Measurements from ENCODE around the gene HBA1.
"Not testable (repeated sequence)": the region's sequence is repeated elsewhere in the genome, so short reads cannot be mapped to it uniquely, and the experiment has no call there.

The HBA1 gene

DNA sequence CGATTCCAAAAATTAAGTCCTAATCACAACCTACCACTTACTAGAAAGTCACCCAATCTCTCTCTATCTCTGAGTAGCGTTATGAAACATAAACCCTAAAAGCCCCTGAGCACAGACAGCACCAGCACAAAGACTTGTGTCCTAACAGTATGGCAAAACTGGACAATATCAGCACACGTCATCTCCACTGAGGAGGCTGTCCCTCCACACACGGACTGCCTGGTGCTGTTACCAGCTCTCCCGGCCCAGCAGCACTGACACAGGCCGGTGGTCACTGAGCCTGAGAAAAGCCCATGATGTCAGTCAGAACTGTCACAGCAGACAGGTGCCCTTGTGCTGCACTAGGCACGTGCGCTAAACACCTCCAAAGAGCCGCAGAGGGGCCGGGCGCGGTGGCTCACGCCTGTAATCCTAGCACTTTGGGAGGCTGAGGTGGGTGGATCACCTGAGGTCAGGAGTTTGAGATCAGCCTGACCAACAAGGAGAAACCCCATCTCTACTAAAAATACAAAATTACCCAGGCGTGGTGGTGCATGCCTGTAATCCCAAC is 35.2 kb downstream of the HBA1 start:
- DNase-seq (ENCODE audit: low read depth), result not testable (repeated sequence)

DNA sequence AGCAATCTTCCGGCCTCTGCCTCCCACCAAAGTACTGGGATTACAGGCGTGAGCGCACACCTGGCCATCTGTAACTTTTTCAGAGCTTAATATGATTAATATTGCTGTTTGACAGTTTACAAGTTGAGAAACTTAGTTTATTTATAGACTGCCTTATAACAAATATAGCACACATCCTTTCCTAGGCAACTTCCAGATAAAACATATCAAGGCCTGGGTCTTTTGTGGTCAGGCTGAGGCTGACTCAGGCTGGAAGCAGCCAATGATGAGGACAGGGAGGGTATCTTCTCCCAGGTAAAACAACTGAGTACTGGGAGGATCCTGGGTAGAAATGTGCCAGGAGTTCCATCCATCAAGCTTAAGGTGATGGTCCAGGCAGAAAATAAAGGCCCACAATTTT is 36.5 kb downstream of the HBA1 start:
- DNase-seq (ENCODE audit: low read depth), result no peak

DNA sequence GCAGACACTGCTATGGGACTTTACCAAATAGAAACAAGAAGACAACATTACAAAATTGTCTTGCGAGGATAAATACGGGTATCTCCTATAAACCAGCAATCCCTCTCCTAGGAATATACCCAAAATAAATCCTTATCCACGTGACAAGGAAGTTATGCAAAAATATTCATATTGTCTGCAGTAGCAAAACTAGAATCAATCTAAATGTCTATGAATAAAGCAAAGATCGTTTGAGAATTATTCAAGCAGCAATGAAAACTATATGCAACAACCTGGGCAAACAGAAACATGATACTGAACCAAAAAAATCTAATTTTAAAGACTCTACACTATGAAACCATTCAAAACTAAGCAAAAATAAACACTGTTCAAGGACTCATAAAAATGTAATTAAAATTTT is 43.5 kb downstream of the HBA1 start:
- DNase-seq (ENCODE audit: low read depth), result no peak

All from GM04504 (cell line).